Keratinocyte (primary cell): ENCODE results near the gene OR6A2. TPM values are rescaled to one million over a fixed set of nuclear protein-coding genes. Genes with fewer than 3 reads are reported as not detected.

Source experiments
- DNase-seq: peaks from one replicate; pipeline ENCODE4 v3.0.0-alpha.2; 2011; ENCODE audit warnings: low read depth, missing footprints, low spot score
- FAIRE-seq: peaks from 2 replicates; lab custom pipeline; 2011; peaks lifted over from hg19 to GRCh38; lab: Jason Lieb, UNC
- H2AFZ ChIP-seq: 2 replicates; pipeline ENCODE4 v1.6.0; 2012; ENCODE audit warnings: low read length, control low read depth, inconsistent platforms; ENCODE audit not compliant: control insufficient read depth
- H3K27ac ChIP-seq: 2 replicates; pipeline ENCODE4 v1.5.1; 2011; ENCODE audit warnings: low read length; ENCODE audit not compliant: control insufficient read depth, insufficient read depth
- H3K27me3 ChIP-seq: 3 replicates; pipeline ENCODE4 v1.6.0; 2011; ENCODE audit warnings: low read length; ENCODE audit not compliant: control insufficient read depth, insufficient read depth; ENCODE audit errors: extremely low read depth
- H3K36me3 ChIP-seq, 2 experiments: 2 replicates in 1 of 2; 3 replicates in 1 of 2; pipeline ENCODE4 v1.5.1; 2011; ENCODE audit warnings: low read length in 2 of 2, mild to moderate bottlenecking in 1 of 2; ENCODE audit not compliant: control insufficient read depth in 2 of 2, insufficient read depth in 2 of 2; ENCODE audit errors: extremely low read depth in 1 of 2
- H3K4me1 ChIP-seq: 3 replicates; pipeline ENCODE4 v1.5.1; 2011; ENCODE audit warnings: low read length; ENCODE audit not compliant: control insufficient read depth, insufficient read depth; ENCODE audit errors: extremely low read depth
- H3K4me2 ChIP-seq: 3 replicates; pipeline ENCODE4 v1.6.0; 2011; ENCODE audit warnings: low read depth, low read length; ENCODE audit not compliant: control insufficient read depth, insufficient read depth; ENCODE audit errors: extremely low read depth
- H3K4me3 ChIP-seq, 3 experiments: fragments of 200-600 bp in 1 of 3; sonication (generic) in 1 of 3; 2 replicates in 2 of 3; 3 replicates in 1 of 3; pipeline ENCODE4 v1.5.1; 2011 to 2016; ENCODE audit warnings: low read length in 3 of 3, mild to moderate bottlenecking in 3 of 3, control low read depth in 2 of 3, inconsistent platforms in 1 of 3, low read depth in 1 of 3, mixed read lengths in 1 of 3, mixed run types in 1 of 3, moderate library complexity in 1 of 3; ENCODE audit not compliant: control insufficient read depth in 2 of 3, insufficient read depth in 2 of 3; ENCODE audit errors: extremely low read depth in 1 of 3
- H3K79me2 ChIP-seq: 2 replicates; pipeline ENCODE4 v1.6.0; 2012; ENCODE audit warnings: low read length; ENCODE audit not compliant: control insufficient read depth, insufficient read depth
- H3K9ac ChIP-seq: 3 replicates; pipeline ENCODE4 v1.6.0; 2011; ENCODE audit warnings: low read length; ENCODE audit not compliant: control insufficient read depth, insufficient read depth; ENCODE audit errors: extremely low read depth
- H3K9me1 ChIP-seq: 3 replicates; pipeline ENCODE4 v1.6.0; 2011; ENCODE audit warnings: low read length; ENCODE audit not compliant: control insufficient read depth, insufficient read depth; ENCODE audit errors: extremely low read depth
- H3K9me3 ChIP-seq: 2 replicates; pipeline ENCODE4 v1.5.1; 2012; ENCODE audit warnings: low read depth, low read length; ENCODE audit not compliant: control insufficient read depth
- H4K20me1 ChIP-seq: 3 replicates; pipeline ENCODE4 v1.6.0; 2011; ENCODE audit warnings: low read length; ENCODE audit not compliant: control insufficient read depth, insufficient read depth; ENCODE audit errors: extremely low read depth
- CTCF ChIP-seq, 3 experiments: IDR thresholded peaks in 1 of 3; conservative IDR thresholded peaks in 1 of 3; optimal IDR thresholded peaks in 1 of 3; 2 replicates in 2 of 3; 3 replicates in 1 of 3; pipeline versions ENCODE3 to v1.5.1; 2011; ENCODE audit warnings: low read length in 3 of 3, mild to moderate bottlenecking in 3 of 3, moderate library complexity in 2 of 3, control low read depth in 1 of 3, inconsistent platforms in 1 of 3; ENCODE audit not compliant: insufficient read depth in 2 of 3; ENCODE audit errors: extremely low read depth in 1 of 3
- EZH2 ChIP-seq: IDR thresholded peaks from one replicate; pipeline ENCODE4 v1.6.1; 2012; ENCODE audit warnings: inconsistent platforms, mild to moderate bottlenecking, low read length, moderate library complexity
- dilution Hi-C: fragments of 300-500 bp; cut with MboI; formaldehyde crosslinking; loops from one replicate; pipeline ENCODE4 v1.7.0; 2020; ENCODE audit warnings: low sequenced_read_pairs; ENCODE audit not compliant: extremely low pct_ligation_motif_present
- polyA plus RNA-seq, 5 experiments: library from polyadenylated mRNA; depleted of rRNA in 3 of 5; stranded (reverse) in 3 of 5; stranded (forward) in 1 of 5; unstranded in 1 of 5; fragments of >200 nt; gene quantifications; 1 replicate in 1 of 5; 2 replicates in 3 of 5; 3 replicates in 1 of 5; pipeline versions ENCODE4 v1.2.1 to v1.2.3, GENCODE V29; 2011 to 2012; ENCODE audit warnings: missing spikeins in 2 of 5, low read depth in 1 of 5, low replicate concordance in 1 of 5

OR6A2 gene
- polyA plus RNA-seq, 1 donor (not counting 4 experiments of a cell fraction or from before 2014, with no cell fraction given) = 0.05 TPM

GRCh38 chr11:6818967-6819366 lies 19.5 kb upstream of the OR6A2 start:
- Histone ChIP-seq H3K27me3 (no peaks in the 10 kb centered on the region), H3K4me2 (no peak overlapping the region), H3K36me3 (no peaks in the 10 kb centered on the region), H3K27ac (no peak overlapping the region), H3K9me3 (no peaks in the 10 kb centered on the region), H4K20me1 (no peaks in the 10 kb centered on the region), H3K9me1 (no peaks in the 10 kb centered on the region), H3K4me3 (no peak overlapping the region), H3K9ac (no peak overlapping the region), H2AFZ (no peak overlapping the region), H3K4me1 (no peaks in the 10 kb centered on the region), H3K79me2 (no peaks in the 10 kb centered on the region)
- dilution Hi-C loops = no loop called here
- DNase-seq = no peak
- FAIRE-seq = no peak
- no peak for TF ChIP-seq EZH2
- no peak for TF ChIP-seq CTCF (optimal IDR thresholded peaks at IDR 0.05 in 1 of 3, IDR thresholded peaks at IDR 0.05 in 1 of 3, conservative IDR thresholded peaks at IDR 0.05 in 1 of 3; ENCODE audit: extremely low read depth in 1 of 3, insufficient read depth in 2 of 3, low read length in 3 of 3)

- no peaks in the 10 kb centered on the region for H3K9me3 ChIP-seq
- no peaks in the 10 kb centered on the region for H3K36me3 ChIP-seq
- no peak for DNase-seq
- H3K4me1 ChIP-seq = no peaks in the 10 kb centered on the region
- H3K4me2 ChIP-seq = no peak overlapping the region
- TF ChIP-seq EZH2 = no peak
- TF ChIP-seq CTCF (optimal IDR thresholded peaks at IDR 0.05 in 1 of 3, IDR thresholded peaks at IDR 0.05 in 1 of 3, conservative IDR thresholded peaks at IDR 0.05 in 1 of 3; ENCODE audit: extremely low read depth in 1 of 3, insufficient read depth in 2 of 3, low read length in 3 of 3) = peak in 1 of 3 experiments; percentile 4
- no peak for FAIRE-seq
- no peaks in the 10 kb centered on the region for H4K20me1 ChIP-seq
- no peaks in the 10 kb centered on the region for H3K79me2 ChIP-seq
- H3K27me3 ChIP-seq = no peaks in the 10 kb centered on the region
- no peak overlapping the region for H3K4me3 ChIP-seq
- dilution Hi-C loops = no loop called here
- no peak overlapping the region for H3K9ac ChIP-seq
- H3K27ac ChIP-seq = no peak overlapping the region
- no peaks in the 10 kb centered on the region for H3K9me1 ChIP-seq
- H2AFZ ChIP-seq = no peak overlapping the region
Measured at GRCh38 chr11:6817694-6818093, 18.2 kb upstream of the OR6A2 start.
